Keratinocyte (primary cell): ENCODE data around the gene PELI1.

Experiments
- CTCF ChIP-seq, 3 experiments: IDR thresholded peaks in 1 of 3; conservative IDR thresholded peaks in 1 of 3; optimal IDR thresholded peaks in 1 of 3; 2 replicates in 2 of 3; 3 replicates in 1 of 3; pipeline versions ENCODE3 to v1.5.1; 2011; ENCODE audit warnings: low read length in 3 of 3, mild to moderate bottlenecking in 3 of 3, moderate library complexity in 2 of 3, control low read depth in 1 of 3, inconsistent platforms in 1 of 3; ENCODE audit not compliant: insufficient read depth in 2 of 3; ENCODE audit errors: extremely low read depth in 1 of 3
- EZH2 ChIP-seq: IDR thresholded peaks from one replicate; pipeline ENCODE4 v1.6.1; 2012; ENCODE audit warnings: inconsistent platforms, mild to moderate bottlenecking, low read length, moderate library complexity

DNA sequence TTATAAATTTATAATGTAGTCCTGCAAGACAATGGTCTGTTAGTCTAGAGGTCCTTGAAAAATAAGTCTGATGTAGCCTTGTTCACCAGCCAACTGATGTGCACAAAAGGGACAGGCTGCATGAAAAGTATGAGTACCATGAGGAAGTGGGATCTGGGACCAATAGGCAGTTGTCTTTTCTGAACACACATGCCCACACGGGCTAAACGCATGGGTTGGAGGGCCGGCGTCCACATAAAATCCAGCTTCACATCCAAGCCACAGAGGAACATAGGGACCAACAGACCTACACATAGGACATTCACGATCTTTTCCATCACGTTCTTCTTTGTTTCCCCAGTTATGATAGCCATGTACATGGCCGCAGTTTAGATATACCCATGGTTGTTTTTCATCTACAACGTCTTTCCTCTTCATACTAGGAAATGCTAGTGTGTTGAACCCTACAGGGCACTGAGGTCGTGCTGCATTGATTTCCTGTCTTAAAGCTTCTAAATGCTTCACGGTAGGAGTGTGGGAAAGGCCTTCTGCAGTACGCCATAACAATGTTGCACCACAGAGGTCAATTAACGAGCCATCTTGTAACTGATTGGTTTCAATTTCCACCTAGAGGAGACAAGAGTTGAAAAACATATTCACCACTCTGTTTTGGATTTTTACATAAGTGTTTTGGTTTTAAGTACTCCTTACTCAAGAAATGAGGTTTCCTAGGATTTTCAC lies 49.4 kb downstream of the PELI1 start:
- TF ChIP-seq EZH2 (no peak), CTCF (optimal IDR thresholded peaks at IDR 0.05 in 1 of 3, IDR thresholded peaks at IDR 0.05 in 1 of 3, conservative IDR thresholded peaks at IDR 0.05 in 1 of 3; ENCODE audit: extremely low read depth in 1 of 3, insufficient read depth in 2 of 3, low read length in 3 of 3) (no peak)
